ENCODE measurements around the gene RBBP5.

Gene RBBP5

DNA sequence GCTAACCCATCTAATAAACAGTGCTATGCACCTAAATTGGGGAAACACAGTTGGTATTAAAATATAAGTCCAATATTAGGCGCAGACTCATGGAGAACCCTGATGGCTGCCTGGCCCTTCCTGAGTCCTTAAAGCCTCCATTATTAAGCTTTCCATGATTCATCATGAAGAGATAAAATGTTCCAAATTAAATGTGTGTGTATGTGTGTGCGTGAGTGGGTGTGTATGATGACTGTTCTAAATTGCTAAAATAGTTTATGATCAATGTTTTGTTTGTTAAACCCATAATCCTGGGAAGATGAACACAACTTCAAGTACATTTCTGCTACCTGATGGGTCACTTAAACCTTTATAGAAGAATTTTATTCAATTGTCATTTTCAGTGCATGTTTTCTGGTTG is 6.3 kb upstream of the RBBP5 start:
- no peak for DNase-seq

- no peak for DNase-seq
Measured at GRCh38 chr1:205127646-205128045, 5.9 kb upstream of the RBBP5 start.

GRCh38 chr1:205124726-205125125 is 2.9 kb upstream of the RBBP5 start:
- no peak for DNase-seq

GRCh38 chr1:205122489-205122882 is 708 bp upstream of the RBBP5 start:
- DNase-seq = no peak

DNA sequence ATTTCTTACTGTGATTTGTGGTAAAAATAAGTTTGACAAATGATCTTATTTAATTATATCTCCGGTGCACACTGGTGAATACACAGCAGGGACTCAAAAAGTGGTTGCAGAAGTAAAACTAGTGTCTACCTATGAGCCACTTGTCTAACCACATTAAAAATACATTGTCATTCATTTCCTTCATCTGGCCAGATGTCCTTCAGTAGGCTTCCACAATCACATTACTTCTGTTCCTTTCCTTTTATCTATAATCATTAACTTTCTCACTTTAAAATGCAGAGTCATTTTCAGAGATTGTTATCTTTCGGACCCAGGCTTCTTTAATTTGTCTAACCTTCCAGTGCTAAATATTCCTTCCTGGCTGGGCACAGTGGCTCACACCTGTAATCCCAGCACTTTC is 3.0 kb downstream of the RBBP5 start:
- DNase-seq = no peak

DNA sequence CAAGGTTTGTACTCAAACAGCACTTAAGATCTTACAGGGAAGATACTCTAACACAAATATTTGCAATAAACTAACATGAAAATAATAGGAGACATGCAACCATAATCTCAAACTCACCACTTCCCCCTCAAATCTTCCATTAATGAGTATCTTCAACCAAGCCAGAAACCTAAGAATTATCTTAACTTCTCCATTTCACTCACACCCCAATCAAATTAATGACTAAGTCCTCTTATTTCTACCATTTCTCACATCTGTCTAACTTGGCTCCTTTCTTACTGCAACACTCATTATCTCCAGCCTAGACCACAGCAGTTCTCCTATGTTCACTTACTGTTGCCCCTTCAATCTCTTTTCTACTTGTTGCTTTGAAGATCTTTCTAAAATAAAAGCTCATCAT is 10.4 kb downstream of the RBBP5 start:
- DNase-seq = no peak

GRCh38 chr1:205109711-205110110 is 12.1 kb downstream of the RBBP5 start:
- no peak for DNase-seq

DNA sequence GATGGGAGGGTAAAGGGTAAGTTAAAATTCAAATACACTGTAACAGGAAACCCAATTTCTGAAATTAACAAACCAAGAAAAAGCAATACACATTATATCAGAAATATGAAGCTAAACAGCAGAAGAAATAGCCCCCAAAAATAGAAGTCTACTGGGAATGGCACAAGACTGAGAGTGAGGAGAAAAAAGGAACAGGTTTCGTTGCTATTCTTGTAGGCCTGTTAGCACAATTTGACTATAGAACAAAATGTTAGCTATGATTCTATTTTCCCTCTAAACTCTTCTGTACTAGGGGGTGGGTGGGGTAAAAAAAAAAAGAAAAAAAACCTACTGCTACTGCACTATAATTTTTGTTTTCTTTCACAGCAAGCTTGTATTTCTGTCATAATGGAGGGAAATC is 12.5 kb downstream of the RBBP5 start:
- DNase-seq = no peak

- DNase-seq = no peak
Measured at GRCh38 chr1:205108464-205108863, 13.3 kb downstream of the RBBP5 start.

GRCh38 chr1:205107327-205107726 is 14.5 kb downstream of the RBBP5 start:
- DNase-seq = no peak

DNA sequence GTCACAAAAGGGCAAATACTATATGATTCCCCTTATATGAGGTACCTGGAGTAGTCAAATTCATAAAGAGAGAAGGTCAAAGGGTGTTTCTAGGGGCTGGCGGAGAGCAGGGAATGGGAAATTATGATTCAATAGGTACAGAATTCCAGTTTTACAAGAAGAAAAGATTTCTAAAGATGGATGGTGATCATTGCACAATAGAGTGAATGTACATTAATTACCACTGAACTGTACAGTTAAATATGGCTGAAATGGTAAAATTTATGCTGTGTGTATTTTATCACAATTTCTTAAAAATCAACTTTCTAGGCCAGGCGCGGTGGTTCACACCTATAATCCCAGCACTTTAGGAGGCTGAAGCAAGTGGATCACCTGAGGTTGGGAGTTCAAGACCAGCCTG is 19.4 kb downstream of the RBBP5 start:
- DNase-seq = no peak

- DNase-seq = no peak
Measured at GRCh38 chr1:205098242-205098641, 23.5 kb downstream of the RBBP5 start.

DNA sequence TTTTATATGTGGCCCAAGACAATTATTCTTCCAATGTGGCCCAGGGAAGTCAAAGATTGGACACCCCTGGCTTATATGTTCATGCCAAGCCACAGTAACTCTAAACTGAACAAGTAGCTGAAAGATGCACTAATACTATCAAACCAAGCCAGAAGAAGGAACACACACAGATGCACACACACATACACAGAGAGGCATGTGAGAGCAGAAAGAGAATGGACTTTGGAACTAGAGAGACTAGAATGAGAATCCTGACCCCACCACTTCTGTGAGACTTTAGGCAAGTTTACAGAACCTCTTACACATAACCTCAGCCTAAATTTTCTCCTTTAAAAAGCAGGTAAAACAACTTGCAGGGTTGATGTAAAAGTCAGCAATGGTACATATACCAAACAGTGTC is 26.4 kb downstream of the RBBP5 start:
- DNase-seq = no peak

DNA sequence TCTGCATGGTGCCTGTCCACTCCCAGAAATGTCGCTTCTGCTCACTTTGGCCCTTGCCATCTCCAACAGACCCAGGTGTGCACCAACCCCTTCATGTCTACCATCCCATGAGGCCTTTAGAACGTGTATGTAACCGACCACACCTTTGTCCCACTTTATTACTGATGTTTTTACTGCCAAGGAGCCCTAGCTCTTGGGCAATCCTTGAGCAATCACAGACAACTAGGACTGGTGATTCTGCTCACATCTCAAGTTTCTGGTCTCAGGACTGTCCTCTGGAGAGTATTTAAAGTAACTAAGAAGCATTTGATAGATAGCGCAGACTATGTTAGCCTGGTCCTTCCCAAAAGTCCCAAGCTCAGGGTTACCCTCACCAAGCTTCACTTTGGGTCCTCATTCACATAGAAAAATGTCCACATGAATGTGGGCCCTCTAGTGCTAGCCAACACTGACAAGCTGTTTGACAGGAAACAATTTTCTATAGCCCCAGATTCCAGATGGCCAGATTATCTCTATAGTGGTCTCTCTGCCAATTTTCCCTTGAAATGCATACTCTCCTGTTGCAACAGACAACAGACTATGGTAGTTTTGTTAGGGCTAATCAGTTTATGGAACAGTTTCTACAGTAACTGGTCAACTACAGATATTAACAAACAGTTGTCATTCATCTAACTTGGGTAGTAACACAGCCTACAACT is 30.6 kb downstream of the RBBP5 start:
- DNase-seq = no peak

DNA sequence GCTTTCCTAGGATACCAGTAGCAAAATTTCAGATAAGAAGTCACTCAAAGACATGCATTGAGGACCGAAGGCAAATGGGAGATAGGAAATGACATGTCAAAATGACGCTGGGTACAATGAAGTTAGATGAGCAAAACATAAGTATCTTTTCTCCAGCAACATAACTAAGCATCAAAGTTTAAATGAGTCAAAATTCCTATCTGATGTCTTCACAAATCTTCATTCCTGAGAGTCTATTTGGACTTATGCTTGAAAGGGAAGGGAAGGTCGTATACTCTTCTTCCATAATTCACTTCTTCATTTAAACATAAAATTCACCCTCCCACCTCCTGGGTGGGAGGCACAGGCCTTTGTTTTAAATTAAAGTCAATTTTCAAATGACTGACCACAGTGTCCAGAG is 33.4 kb downstream of the RBBP5 start:
- no peak for DNase-seq

GRCh38 chr1:205084360-205084759 is 37.4 kb downstream of the RBBP5 start, which contains the start of gene TMEM81:
TSS of gene TMEM81 (minus strand) at chr1:205084460. CDS start at chr1:205084320, 140 bp downstream.
- no peak for DNase-seq

DNA sequence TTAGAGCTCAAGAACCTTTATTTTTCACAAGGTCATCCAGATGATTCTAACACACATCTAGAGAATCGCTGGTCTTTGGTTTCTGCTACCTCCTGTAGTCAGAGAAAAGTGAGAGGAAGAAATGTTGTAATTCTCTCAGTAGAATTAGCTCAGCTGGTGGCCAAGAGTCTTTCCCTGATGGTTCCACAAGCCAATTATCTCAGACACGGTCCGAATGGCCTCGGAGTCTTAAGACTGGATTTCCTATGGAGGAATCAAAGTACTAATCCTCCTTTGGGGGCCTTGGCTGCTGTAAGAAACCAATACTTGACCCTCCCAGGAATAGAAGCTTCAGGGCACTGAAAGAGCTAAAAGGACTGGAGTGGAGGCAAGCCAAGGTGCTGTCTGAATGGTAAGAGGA is 39.3 kb downstream of the RBBP5 start:
- no peak for DNase-seq

- DNase-seq = no peak
Measured at GRCh38 chr1:205077934-205078311, 43.9 kb downstream of the RBBP5 start.

DNA sequence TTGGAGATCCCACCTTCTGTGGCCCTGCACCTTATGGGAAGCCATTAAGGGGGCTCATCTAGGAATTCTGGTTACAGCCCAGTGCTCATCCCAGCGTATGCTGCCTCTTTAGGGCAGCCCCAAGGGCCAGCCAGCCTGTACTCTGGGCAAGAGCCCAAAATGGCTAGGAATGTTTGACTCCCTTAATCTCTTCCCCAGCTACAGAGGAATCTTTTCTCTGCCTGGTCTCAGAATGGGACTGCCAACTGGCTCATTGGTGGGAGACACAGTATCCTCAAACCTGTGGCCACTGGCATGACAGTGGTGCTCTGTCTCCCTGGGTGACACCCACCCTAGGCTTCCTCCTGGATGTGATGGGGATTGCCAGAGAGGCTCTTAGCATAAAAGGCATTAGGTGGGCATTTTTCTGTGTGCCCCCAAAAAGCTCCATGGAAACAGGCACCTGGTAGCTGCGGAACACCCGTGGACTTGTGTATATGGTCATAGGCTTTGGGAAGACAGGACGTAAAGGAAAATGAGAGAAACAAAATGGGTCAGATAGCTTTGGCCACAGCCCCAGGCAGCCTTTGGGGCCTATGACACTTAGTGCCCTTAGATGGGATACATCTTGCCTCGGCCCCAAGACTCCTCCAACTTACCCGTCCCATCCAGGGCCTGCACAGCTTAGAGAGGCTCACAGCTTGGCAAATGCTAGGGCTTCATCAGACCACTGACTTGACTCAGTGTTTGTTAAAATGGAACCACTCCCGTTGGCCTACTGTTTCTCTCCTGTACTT is 44.4 kb downstream of the RBBP5 start:
- no peak for DNase-seq

GRCh38 chr1:205076245-205076761 is 45.5 kb downstream of the RBBP5 start:
- DNase-seq = no peak

- DNase-seq = no peak
Measured at GRCh38 chr1:205075642-205076155, 46.1 kb downstream of the RBBP5 start.

GRCh38 chr1:205074513-205074912 is 47.3 kb downstream of the RBBP5 start:
- no peak for DNase-seq

- DNase-seq = no peak
Measured at GRCh38 chr1:205074084-205074483, 47.7 kb downstream of the RBBP5 start.

DNA sequence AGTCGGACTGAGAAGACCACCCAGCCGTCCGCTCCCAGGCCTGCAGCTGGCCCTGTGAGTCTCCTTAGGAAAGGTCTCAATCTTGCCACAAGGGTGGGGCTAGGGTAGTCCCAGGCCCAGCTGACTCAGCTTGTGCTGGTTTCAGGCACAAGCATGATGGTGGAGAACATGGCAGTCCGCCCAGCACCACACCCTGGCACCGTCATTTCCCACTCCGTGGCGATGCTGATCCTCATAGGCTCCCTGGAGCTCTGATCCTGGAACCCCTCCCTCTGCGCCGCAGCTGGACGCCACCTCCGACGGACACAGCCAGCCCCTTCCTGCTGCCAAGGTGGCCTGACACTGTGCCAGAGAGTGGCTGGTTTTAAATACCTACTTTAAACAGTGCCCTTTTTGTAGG is 48.3 kb downstream of the RBBP5 start:
- DNase-seq = no peak

Data from 8988T (cell line).